WTC11 (cell line): ENCODE data around the gene KLK14.

Experiments used
- ATF2 ChIP-seq: sonication (generic); formaldehyde crosslinking; IDR thresholded peaks from 2 replicates; pipeline ENCODE4 v1.8.1; 2022; ENCODE audit warnings: low read depth, missing genetic modification reagents, borderline replicate concordance
- SOX15 ChIP-seq: fragments of 250-450 bp; sonication (Bioruptor Pico); IDR thresholded peaks from 2 replicates; pipeline ENCODE4 v1.9.0; 2021; ENCODE audit warnings: mild to moderate bottlenecking

- TF ChIP-seq ATF2 (CRISPR knock-in tag) (no peak), SOX15 (no peak)
Measured at GRCh38 chr19:51059715-51060114, 23.0 kb downstream of the KLK14 start.
